ENCODE data around the gene APOC1. TPM values are rescaled to one million over a fixed set of nuclear protein-coding genes. Genes with fewer than 3 reads are reported as not detected.

The APOC1 gene
- 0.79 TPM in 1 of 2 replicates, not detected in the other for total RNA-seq

GRCh38 chr19:44914433-44915206 is at the start of gene APOC1:
Gene APOC1, plus strand, starts transcription at chr19:44914608. Its CDS starts 284 bp downstream, at chr19:44914892.

GRCh38 chr19:44891016-44891882 is 23.2 kb upstream of the APOC1 start, which contains the start of gene TOMM40:
Gene TOMM40, plus strand, starts transcription at chr19:44891254. Its CDS starts 162 bp downstream, at chr19:44891416.

DNA sequence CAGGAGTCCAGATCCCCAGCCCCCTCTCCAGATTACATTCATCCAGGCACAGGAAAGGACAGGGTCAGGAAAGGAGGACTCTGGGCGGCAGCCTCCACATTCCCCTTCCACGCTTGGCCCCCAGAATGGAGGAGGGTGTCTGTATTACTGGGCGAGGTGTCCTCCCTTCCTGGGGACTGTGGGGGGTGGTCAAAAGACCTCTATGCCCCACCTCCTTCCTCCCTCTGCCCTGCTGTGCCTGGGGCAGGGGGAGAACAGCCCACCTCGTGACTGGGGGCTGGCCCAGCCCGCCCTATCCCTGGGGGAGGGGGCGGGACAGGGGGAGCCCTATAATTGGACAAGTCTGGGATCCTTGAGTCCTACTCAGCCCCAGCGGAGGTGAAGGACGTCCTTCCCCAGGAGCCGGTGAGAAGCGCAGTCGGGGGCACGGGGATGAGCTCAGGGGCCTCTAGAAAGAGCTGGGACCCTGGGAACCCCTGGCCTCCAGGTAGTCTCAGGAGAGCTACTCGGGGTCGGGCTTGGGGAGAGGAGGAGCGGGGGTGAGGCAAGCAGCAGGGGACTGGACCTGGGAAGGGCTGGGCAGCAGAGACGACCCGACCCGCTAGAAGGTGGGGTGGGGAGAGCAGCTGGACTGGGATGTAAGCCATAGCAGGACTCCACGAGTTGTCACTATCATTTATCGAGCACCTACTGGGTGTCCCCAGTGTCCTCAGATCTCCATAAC is 8.8 kb upstream of the APOC1 start, which contains the start of gene APOE:
TSS of gene APOE (plus strand) at position 360 of the 724 bp plus-strand sequence. CDS start 829 bp downstream, outside the sequence.

GRCh38 chr19:44942067-44942571 is 27.7 kb downstream of the APOC1 start, which contains the start of gene APOC4:
Gene APOC4, plus strand, starts transcription at chr19:44942237. Its CDS starts 41 bp downstream, at chr19:44942278.

GRCh38 chr19:44954649-44955504 is 40.5 kb downstream of the APOC1 start, which contains the start of gene CLPTM1:
Gene CLPTM1, plus strand, starts transcription at chr19:44955380. Its CDS starts 16 bp downstream, at chr19:44955396.

Other genes starting within 250 kb of the APOC1 start
- gene CEACAM19, start 243.1 kb upstream of the APOC1 start, total RNA-seq: 3.4 and 3.5 TPM in 2 replicates
- not detected in 2 replicates for gene CEACAM16, start 215.5 kb upstream of the APOC1 start, total RNA-seq
- gene BCL3, start 165.9 kb upstream of the APOC1 start, total RNA-seq: 3.1 TPM in 2 replicates
- 5.5 and 6.3 TPM in 2 replicates for gene CBLC, start 136.7 kb upstream of the APOC1 start, total RNA-seq
- gene BCAM, start 105.5 kb upstream of the APOC1 start, total RNA-seq: 0.43 and 2.4 TPM in 2 replicates
- gene NECTIN2, start 68.3 kb upstream of the APOC1 start, total RNA-seq: 97.9 and 98.9 TPM in 2 replicates
- gene TOMM40, start 23.4 kb upstream of the APOC1 start, total RNA-seq: 20.0 and 50.5 TPM in 2 replicates
- gene APOE, start 8.8 kb upstream of the APOC1 start, total RNA-seq: 3.9 and 22.0 TPM in 2 replicates
- gene APOC4, start 27.6 kb downstream of the APOC1 start, total RNA-seq: not detected in 2 replicates
- gene APOC2, start 31.4 kb downstream of the APOC1 start, total RNA-seq: not detected in 2 replicates
- 52.4 and 63.6 TPM in 2 replicates for gene CLPTM1, start 40.8 kb downstream of the APOC1 start, total RNA-seq
- 2.4 and 3.8 TPM in 2 replicates for gene RELB, start 86.9 kb downstream of the APOC1 start, total RNA-seq
- 23.3 and 23.6 TPM in 2 replicates for gene CLASRP, start 124.4 kb downstream of the APOC1 start, total RNA-seq
- gene ZNF296, start 161.9 kb downstream of the APOC1 start, total RNA-seq: 0.43 and 0.79 TPM in 2 replicates
- 20.4 and 36.9 TPM in 2 replicates for gene GEMIN7, start 164.7 kb downstream of the APOC1 start, total RNA-seq
- gene PPP1R37, start 178.6 kb downstream of the APOC1 start, total RNA-seq: 34.2 and 42.2 TPM in 2 replicates
- gene NKPD1, start 246.4 kb downstream of the APOC1 start, total RNA-seq: 2.9 and 5.9 TPM in 2 replicates

Data from placental epithelial cell (primary cell).